PC-3 (cell line): ENCODE data around the gene NFATC2. TPM values are rescaled to one million over a fixed set of nuclear protein-coding genes. Genes with fewer than 3 reads are reported as not detected.

Source experiments
- ATAC-seq: fragments of 200-7000 bp; cut with Tn5 transposase; 2 replicates; pipeline ENCODE4 v1.9.1; 2020; ENCODE audit warnings: mild to moderate bottlenecking, moderate library complexity
- BruUV-seq: library from RNA; stranded (reverse); fragments of 400-500 nt; replicated peaks from 2 replicates; lab custom pipeline; 2021; lab: Mats Ljungman, UMichigan
- CTCF ChIA-PET: fragments of 300-600 bp; sonication (Branson Sonifier 250); formaldehyde crosslinking; loops from one replicate; lab custom pipeline; 2022; ENCODE audit warnings: antibody characterized with exemption; lab: Charles Lee
- POLR2A ChIA-PET: fragments of 300-600 bp; sonication (Branson Sonifier 250); formaldehyde crosslinking; loops from one replicate; lab custom pipeline; 2022; ENCODE audit warnings: antibody characterized with exemption; ENCODE audit not compliant: unreplicated experiment; lab: Charles Lee
- DNase-seq: peaks from one replicate; pipeline ENCODE4 v3.0.0-alpha.2; 2015
- H2AFZ ChIP-seq: fragments of 300-600 bp; sonication (generic); 2 replicates; pipeline ENCODE4 v1.6.0; 2016; ENCODE audit warnings: antibody characterized with exemption, low read length
- H3F3A ChIP-seq: fragments of 300-600 bp; sonication (generic); one replicate; pipeline ENCODE4 v1.6.0; 2017; ENCODE audit warnings: antibody characterized with exemption, low read length, control low read depth, mild to moderate bottlenecking; ENCODE audit not compliant: unreplicated experiment
- H3K27ac ChIP-seq: fragments of 300-600 bp; sonication (generic); 2 replicates; pipeline ENCODE4 v1.5.1; 2016; ENCODE audit warnings: mild to moderate bottlenecking, low read length
- H3K27me3 ChIP-seq: fragments of 300-600 bp; sonication (generic); 2 replicates; pipeline ENCODE4 v1.6.1; 2016; ENCODE audit warnings: low read length, mixed read lengths
- H3K36me3 ChIP-seq: fragments of 300-600 bp; sonication (generic); 2 replicates; pipeline ENCODE4 v1.6.1; 2016; ENCODE audit warnings: low read depth, mixed run types, low read length, mixed read lengths
- H3K4me1 ChIP-seq: fragments of 300-600 bp; sonication (generic); 2 replicates; pipeline ENCODE4 v1.5.1; 2016; ENCODE audit warnings: low read length; ENCODE audit not compliant: insufficient read depth
- H3K4me2 ChIP-seq: fragments of 300-600 bp; sonication (generic); 2 replicates; pipeline ENCODE4 v1.6.0; 2016; ENCODE audit warnings: low read length
- H3K4me3 ChIP-seq: fragments of 300-600 bp; sonication (generic); 2 replicates; pipeline ENCODE4 v1.5.1; 2016; ENCODE audit warnings: mild to moderate bottlenecking, low read length, mixed read lengths
- H3K79me2 ChIP-seq: fragments of 300-600 bp; sonication (generic); 2 replicates; pipeline ENCODE4 v1.6.1; 2017; ENCODE audit warnings: low read length, mixed read lengths
- H3K9ac ChIP-seq: fragments of 300-600 bp; sonication (generic); 2 replicates; pipeline ENCODE4 v1.6.0; 2016; ENCODE audit warnings: mild to moderate bottlenecking, low read length
- H3K9me2 ChIP-seq: fragments of 300-600 bp; sonication (generic); replicated peaks from 2 replicates; pipeline ENCODE4 v1.6.1; 2016; ENCODE audit warnings: mixed run types, low read length, mixed read lengths
- H3K9me3 ChIP-seq: fragments of 300-600 bp; sonication (generic); 2 replicates; pipeline ENCODE4 v1.6.1; 2016; ENCODE audit warnings: low read length, mixed read lengths
- H4K20me1 ChIP-seq: fragments of 300-600 bp; sonication (generic); 2 replicates; pipeline ENCODE4 v1.6.1; 2016; ENCODE audit warnings: low read length, mixed read lengths
- EZH2 ChIP-seq: fragments of 300-600 bp; sonication (generic); IDR thresholded peaks from one replicate; pipeline ENCODE4 v1.6.1; 2017; ENCODE audit warnings: antibody characterized with exemption, mild to moderate bottlenecking, low read length; ENCODE audit not compliant: unreplicated experiment
- EZH2phosphoT487 ChIP-seq: fragments of 300-600 bp; sonication (generic); IDR thresholded peaks from 2 replicates; pipeline ENCODE4 v1.6.1; 2018; ENCODE audit warnings: mild to moderate bottlenecking, antibody characterized with exemption, low read length, borderline replicate concordance
- intact Hi-C: fragments of 100-400 bp; cut with micrococcal nuclease; formaldehyde crosslinking; loops from 2 replicates; pipeline ENCODE4 v1.9.0; 2023
- total RNA-seq: library from RNA; depleted of rRNA; stranded (reverse); fragments of >200 nt; gene quantifications from 2 replicates; pipeline ENCODE4 v1.2.3, GENCODE V29; 2014
- TF ChIP-seq, protein P1 (sequence below): fragments of 300-600 bp; sonication (generic); conservative IDR thresholded peaks from 2 replicates; pipeline ENCODE4 v1.5.1; 2017; ENCODE audit warnings: antibody characterized with exemption, low read depth, mild to moderate bottlenecking, low read length

NFATC2 gene
- total RNA-seq, 1 experiment from 2014 or later, result 12.9 TPM

DNA sequence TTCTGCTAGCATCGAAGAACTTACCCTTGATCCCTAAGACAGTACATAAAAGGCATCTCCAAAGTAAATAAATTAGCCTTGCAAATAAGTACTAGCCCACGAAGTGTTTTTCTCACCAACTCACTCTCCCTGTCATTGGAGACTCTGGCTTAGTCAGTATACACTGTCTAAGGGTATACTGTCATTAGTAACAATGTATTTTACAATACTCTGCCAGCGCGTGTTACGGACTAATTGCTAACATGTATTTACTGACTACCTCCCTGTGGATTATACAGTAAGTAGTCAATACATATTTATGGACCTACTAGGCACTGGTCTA, 72.1 kb downstream of the NFATC2 start:
- CTCF ChIA-PET, result interaction anchor here (0.7 kb wide), 1 partner anchor 92 kb away, joined by 3 read pairs; no protein-coding TSS in a partner anchor
- no peak for DNase-seq

DNA sequence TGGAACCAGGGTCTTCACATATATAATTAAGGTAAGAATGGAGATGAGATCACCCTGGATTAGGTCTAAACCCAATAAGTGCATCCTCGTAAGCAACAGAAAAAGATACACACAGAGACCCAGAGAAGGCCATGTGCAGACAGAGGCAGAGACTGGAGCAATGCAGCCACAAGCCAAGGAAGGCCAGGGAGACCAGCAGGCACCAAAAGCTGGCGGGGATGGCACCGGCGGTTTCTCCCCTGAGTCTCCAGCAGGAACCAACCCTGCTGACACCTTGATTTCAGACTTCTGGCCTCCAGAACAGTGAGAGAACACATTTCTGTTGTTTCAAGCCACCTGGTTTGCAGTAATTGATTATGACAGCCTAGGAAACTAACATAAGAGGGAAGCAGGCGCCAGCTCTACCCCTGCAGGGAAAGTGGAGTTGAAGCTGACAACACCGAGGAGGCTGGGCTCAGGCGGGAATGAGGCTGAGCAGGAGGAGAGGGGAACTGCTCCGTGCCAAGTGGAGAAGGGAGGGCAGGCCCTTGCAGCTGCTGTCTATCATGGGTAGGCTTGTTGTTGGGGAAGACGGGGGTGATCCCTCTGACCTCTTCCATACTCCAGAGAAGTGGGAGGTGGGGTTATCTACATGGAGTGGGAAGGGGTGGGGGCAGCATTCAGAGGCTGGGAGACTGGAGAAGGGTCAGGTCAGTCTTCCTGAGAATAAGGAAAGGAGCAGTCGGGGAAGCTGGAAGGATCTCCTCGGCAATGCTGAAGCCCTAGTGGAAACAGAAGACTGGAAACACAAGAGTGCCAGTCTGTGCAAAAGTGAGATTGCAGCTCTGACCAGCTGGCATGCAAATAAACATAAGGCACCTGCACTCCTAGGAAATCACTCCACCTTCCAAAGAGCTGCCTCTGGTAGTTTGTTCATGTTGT, 72.7 kb downstream of the NFATC2 start:
- intact Hi-C loops, result no loop called here
- Histone ChIP-seq H3F3A (no peaks in the 10 kb centered on the region), H3K9me2 (no peaks in the 10 kb centered on the region), H3K4me3 (no peak overlapping the region), H2AFZ (no peak overlapping the region), H3K9me3 (no peaks in the 10 kb centered on the region), H3K4me1 (peaks cover 6% of the 10 kb centered on the region), H3K79me2 (no peaks in the 10 kb centered on the region), H3K27me3 (no peaks in the 10 kb centered on the region), H3K36me3 (no peaks in the 10 kb centered on the region), H3K27ac (no peak overlapping the region), H4K20me1 (no peaks in the 10 kb centered on the region), H3K4me2 (no peak overlapping the region), H3K9ac (no peak overlapping the region)
- POLR2A ChIA-PET, result no interaction called here
- no peak for DNase-seq
- CTCF ChIA-PET, result interaction anchor here (0.7 kb wide), 1 partner anchor 93 kb away, joined by 3 read pairs; no protein-coding TSS in a partner anchor
- ATAC-seq, result no peak
- no peak for TF ChIP-seq EZH2phosphoT487
- TF ChIP-seq, protein P1, sequence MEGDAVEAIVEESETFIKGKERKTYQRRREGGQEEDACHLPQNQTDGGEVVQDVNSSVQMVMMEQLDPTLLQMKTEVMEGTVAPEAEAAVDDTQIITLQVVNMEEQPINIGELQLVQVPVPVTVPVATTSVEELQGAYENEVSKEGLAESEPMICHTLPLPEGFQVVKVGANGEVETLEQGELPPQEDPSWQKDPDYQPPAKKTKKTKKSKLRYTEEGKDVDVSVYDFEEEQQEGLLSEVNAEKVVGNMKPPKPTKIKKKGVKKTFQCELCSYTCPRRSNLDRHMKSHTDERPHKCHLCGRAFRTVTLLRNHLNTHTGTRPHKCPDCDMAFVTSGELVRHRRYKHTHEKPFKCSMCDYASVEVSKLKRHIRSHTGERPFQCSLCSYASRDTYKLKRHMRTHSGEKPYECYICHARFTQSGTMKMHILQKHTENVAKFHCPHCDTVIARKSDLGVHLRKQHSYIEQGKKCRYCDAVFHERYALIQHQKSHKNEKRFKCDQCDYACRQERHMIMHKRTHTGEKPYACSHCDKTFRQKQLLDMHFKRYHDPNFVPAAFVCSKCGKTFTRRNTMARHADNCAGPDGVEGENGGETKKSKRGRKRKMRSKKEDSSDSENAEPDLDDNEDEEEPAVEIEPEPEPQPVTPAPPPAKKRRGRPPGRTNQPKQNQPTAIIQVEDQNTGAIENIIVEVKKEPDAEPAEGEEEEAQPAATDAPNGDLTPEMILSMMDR, result no peak
- BruUV-seq, result no TSS peak

More for the DNA sequence above, 72.1 kb downstream of the NFATC2 start:
- H3K9ac ChIP-seq, result no peak overlapping the region
- no peak overlapping the region for H3K4me3 ChIP-seq
- H3K4me2 ChIP-seq, result no peak overlapping the region
- no TSS peak for BruUV-seq
- no peaks in the 10 kb centered on the region for H3K36me3 ChIP-seq
- no peak for ATAC-seq
- TF ChIP-seq EZH2 (no peak), EZH2phosphoT487 (no peak)
- TF ChIP-seq, protein P1, result no peak
- H2AFZ ChIP-seq, result no peak overlapping the region
- no peaks in the 10 kb centered on the region for H3K9me2 ChIP-seq
- H3K9me3 ChIP-seq, result no peaks in the 10 kb centered on the region
- no peaks in the 10 kb centered on the region for H4K20me1 ChIP-seq
- H3K4me1 ChIP-seq, result peaks cover 5% of the 10 kb centered on the region
- no peaks in the 10 kb centered on the region for H3K79me2 ChIP-seq
- POLR2A ChIA-PET, result no interaction called here
- H3K27ac ChIP-seq, result no peak overlapping the region
- H3F3A ChIP-seq, result no peaks in the 10 kb centered on the region
- H3K27me3 ChIP-seq, result no peaks in the 10 kb centered on the region
- intact Hi-C loops, result no loop called here

DNA sequence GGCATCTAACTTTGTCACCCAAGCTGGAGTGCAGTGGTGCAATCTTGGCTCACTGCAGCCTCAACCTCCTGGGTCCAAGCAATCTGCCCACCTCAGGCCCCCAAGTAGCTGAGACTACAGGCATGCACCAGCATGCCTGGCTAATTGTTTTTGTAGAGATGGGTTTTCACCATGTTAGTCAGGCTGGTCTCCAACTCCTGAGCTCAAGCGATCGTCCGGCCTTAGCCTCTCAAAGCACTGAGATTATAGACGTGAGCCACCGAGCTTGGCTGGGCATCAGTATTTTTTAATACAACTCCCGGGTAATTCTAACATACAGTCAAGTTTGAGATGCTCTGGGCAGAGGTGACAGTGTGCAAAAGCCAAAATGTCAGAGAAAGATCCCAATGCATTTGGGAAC, 73.5 kb downstream of the NFATC2 start:
- Histone ChIP-seq H3K4me2 (no peak overlapping the region), H3K27me3 (no peaks in the 10 kb centered on the region), H3K9me2 (no peaks in the 10 kb centered on the region), H3K9me3 (no peaks in the 10 kb centered on the region), H3K9ac (no peak overlapping the region), H3K4me3 (no peak overlapping the region), H3K36me3 (no peaks in the 10 kb centered on the region), H3K79me2 (no peaks in the 10 kb centered on the region), H3F3A (no peaks in the 10 kb centered on the region), H3K27ac (no peak overlapping the region), H3K4me1 (peaks cover 6% of the 10 kb centered on the region), H2AFZ (no peak overlapping the region), H4K20me1 (no peaks in the 10 kb centered on the region)
- TF ChIP-seq EZH2, result no peak
- POLR2A ChIA-PET, result no interaction called here
- no TSS peak for BruUV-seq
- intact Hi-C loops, result no loop called here
- DNase-seq (no peak), ATAC-seq (no peak)
- CTCF ChIA-PET, result no interaction called here
